Stimulated activated CD8-positive, alpha-beta memory T cell treated with anti-CD3 and anti-CD28 coated beads, Interleukin-4, amount 100 ng/mL, for 48 hours (primary cell): ENCODE results near the gene ITGB4.

Experiments
- DNase-seq: peaks from one replicate; pipeline ENCODE4 v3.0.0-alpha.2; 2020

The ITGB4 gene

GRCh38 chr17:75698659-75699058, 22.6 kb upstream of the ITGB4 start:
- DNase-seq = no peak

DNA sequence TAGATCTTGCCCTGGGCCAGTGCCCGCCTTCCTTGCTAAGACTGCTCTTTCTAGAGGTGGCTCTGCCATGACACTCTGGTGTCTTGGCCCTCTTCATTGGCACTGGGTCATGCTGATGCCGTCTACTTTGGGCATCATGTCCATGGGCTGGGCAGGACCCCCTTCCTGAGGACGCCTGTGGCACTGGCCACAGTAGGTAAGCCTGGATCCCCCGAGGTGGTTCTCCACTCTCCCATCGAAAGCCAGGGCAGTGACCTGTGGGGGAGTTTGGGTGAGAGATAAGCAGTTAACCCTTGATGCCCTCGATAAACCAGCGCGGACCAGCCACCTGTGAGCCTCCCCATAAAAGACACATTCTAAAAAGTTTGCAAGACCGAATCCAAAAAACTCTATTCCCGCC, 20.0 kb upstream of the ITGB4 start:
- no peak for DNase-seq

DNA sequence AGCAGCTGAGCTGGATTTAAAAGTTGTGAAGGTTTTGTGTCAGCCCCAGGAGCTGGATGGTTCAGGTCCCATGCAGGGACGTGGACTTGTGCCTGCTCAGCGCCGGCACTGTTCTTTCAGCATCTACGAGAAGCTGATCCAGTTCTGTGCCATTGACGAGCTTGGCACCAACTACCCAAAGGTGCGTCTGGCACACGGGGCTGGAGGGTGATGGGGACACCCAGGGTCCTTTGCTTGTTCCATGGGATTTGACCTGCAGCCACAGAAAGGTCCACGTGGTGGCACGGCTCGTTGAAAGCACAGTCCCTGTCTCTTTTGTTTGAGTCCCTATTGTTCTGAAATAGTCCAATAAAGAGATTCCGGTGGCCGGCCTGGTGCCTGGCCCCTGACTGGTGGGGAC, 18.1 kb upstream of the ITGB4 start:
- no peak for DNase-seq

- no peak for DNase-seq
These were observed 17.7 kb upstream of the ITGB4 start for GRCh38 chr17:75703591-75703990.

DNA sequence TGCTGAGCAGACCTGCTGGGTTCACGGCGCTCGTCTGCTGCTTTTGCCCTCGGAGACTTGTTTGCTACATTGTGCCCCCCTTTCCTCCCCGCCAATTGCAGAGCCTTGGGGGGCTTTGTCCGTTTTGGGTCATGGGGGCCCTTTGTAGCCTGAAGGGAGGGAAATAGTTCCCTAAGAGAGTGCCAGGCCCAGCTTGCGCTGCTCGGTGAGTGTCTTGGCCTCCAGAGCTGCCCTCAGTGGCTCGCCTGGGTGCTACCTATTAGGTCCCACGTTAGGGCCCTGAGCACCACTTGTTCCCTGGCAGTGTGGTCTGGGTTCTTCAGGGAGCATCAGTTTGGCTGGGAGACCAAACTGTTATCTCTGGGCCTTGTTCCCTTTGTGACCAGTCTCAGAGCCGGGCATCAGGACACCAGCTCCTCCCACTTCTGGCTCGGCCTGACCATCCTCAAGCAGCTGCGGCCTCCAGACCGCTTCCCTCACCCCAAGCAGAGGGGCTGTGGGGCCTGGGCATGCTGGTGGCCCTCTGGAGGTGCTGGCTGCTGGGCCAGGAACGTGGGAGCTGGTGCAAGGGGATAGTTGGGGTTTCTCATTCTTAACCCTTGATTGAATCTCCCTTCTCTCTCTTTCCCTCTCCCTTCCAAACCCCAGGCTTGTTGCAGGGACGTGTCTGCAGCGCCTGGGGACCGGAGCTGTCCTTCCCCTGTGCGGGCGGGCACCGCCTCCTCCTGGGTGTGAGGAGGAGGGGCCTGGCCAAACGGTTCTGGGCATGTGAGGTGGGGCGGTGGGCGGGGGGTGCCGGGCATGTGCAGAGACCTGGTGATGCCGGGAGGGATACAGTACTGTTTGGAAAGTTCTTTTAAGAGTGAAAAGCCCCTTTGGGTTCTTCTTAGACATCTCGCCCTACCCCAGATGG, 16.0 kb upstream of the ITGB4 start:
- DNase-seq = no peak

- DNase-seq = no peak
These were observed 15.1 kb upstream of the ITGB4 start for GRCh38 chr17:75706042-75706728.

- no peak for DNase-seq
These were observed 14.1 kb upstream of the ITGB4 start for GRCh38 chr17:75707079-75707571.

DNA sequence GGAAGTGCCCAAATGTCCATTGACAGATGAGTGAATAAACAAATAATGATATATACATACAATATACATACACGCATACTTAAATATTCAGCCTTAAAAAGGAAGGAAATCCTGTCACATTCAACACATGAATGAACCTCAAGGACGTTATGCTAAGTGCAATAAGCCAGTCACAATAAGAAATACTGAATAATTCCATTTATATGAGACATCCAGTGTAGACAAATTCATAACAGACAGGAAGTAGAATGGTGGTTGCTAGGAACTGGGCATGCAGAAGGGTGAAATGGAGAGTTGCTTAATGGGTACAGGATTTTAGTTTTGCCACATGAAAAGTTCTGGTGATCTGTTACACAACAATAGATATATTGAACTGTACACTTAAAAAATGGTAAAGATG, 8.8 kb upstream of the ITGB4 start:
- no peak for DNase-seq

GRCh38 chr17:75719732-75720131, 1.5 kb upstream of the ITGB4 start:
- no peak for DNase-seq

DNA sequence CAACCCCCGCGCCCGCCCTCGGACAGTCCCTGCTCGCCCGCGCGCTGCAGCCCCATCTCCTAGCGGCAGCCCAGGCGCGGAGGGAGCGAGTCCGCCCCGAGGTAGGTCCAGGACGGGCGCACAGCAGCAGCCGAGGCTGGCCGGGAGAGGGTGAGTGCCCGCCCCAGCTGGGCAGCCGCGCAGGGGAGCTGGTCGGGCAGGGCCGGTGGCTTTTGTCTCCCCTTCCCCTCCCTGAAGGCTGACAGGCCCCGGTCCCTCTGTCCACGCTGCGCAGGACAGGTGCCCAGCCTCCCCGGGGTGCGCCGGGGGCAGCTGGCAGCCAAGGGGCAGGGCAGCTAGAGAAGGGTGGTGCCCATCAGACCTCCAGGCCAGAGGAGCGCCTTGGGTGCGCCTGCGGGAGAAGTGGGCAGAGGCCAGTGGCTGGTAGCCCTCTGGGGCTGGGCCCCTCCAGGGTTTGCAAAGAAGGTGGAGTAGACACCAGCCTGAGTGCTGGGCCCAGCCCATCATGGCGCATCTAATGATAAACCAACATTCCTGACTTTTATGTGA, 278 bp downstream of the ITGB4 start:
- DNase-seq = no peak

DNA sequence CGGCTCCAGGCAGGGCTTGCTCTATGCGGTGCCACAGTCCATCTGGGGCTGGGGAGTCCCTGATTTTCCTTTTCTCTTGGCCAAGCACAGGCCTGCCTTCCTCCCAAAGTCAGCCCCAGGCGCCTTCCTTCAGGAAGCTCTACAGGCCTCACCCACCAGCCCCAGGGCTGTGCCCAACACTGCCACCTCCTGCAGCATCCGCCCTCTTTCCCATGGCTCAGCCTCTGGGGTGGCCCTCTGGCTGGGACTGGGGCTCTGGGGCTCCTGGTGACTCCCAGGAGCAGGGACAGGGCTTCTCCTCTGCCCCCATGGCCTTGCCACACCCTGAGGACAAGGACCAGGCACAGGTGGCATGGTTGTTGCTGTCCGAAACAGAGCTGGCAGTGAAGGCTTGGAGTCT, 817 bp downstream of the ITGB4 start:
- no peak for DNase-seq

- no peak for DNase-seq
These were observed 1.4 kb downstream of the ITGB4 start for GRCh38 chr17:75722542-75723095.

DNA sequence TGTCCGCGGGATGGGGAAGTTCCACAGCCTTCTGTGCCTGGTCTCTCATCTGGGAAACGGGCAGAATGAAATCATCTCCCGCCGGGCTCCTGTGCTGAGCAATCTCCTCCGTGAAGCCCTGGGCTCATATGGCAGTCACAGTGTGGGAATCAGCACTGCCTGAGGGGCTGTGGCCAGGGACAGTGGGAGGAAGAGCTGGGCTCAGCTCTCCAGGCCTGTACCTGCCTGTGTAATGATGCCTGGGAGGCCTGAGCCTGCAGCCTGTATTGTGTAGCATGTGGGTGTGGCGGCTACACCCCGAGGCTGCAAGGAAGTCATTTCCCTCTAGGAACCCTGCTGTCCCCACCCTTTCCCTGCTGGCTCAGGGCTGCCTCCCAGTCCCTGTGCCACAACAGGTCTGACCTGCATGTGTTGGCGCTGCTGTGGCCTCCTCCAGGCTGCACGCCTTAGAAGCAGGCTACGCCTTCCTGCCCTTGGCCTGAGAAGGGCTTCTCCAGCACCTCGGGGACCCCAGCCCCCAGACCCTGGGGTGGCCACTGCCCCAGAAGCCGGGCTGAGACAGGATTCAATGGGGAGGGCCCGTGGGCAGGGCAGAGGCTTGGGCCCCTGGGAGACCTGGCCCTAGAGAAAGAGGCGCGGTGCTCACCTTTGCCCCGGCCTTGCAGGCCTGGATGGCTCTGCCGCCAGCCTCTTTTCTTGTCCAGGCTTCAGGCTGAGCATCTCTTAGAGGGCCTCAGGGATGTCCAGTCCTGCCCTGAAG, 2.1 kb downstream of the ITGB4 start:
- DNase-seq = no peak

DNA sequence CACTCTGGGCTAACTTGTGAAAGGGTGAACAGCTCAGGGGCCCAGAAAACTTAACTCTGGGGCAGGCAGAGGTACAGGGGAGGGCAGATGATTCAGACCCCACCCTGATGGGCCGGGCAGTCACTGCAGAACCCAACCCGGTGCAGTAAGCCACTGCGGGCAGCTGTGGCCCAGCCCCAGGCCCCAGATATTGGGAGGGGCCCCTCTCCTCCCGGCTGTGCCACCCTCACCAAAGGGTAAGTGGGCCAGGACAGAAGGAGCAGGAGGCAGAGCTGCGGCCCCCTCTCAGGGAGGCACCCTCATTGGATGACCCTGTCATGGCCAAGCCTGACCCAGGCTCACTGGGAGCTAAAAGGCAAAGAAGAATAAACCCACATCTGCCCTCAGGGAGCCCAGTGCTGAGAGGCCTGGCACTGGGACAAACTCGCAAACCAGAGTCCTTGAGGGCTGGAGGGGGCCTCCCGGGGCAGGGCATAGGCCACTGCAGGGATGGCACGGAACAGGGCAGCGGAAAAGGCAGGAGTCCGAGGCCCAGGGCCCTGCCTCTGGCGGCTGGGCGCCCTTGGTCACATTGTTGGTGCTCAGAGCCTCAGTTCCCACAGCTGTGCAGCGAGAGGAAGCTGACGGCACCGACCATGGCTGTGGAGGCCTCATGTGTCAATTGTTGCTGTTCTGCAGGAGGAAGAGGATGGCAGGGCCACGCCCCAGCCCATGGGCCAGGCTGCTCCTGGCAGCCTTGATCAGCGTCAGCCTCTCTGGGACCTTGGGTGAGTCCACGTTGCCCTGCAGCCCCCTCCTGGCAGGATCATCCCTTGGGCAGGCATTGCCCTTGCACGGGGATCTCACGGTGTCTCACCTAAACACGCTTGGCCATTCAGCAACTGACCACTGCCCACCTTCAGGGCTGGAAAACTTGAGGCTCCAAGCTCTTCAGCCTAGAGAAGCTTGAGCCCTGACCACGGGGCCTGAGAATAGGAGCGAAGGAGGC, 3.1 kb downstream of the ITGB4 start:
- no peak for DNase-seq

DNA sequence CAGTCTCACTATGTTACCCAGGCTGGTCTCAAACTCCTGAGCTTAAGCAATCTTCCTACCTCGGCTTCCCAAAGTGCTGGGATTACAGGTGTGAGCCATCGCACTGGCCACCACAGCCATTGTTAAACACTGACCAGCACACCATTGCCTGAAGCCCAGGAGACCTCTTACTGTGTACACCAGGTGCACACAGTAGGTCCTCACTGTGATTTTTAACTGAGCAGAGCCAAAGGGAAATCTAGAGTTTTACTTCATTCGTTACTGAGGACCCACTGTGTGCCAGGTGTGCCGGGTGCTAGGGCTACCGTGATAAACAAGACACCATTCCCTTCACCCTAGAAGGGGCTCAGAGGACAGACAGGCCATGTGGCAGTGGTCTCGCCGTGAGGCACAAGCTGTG, 4.2 kb downstream of the ITGB4 start:
- no peak for DNase-seq

GRCh38 chr17:75727391-75727790, 6.1 kb downstream of the ITGB4 start:
- DNase-seq = no peak

DNA sequence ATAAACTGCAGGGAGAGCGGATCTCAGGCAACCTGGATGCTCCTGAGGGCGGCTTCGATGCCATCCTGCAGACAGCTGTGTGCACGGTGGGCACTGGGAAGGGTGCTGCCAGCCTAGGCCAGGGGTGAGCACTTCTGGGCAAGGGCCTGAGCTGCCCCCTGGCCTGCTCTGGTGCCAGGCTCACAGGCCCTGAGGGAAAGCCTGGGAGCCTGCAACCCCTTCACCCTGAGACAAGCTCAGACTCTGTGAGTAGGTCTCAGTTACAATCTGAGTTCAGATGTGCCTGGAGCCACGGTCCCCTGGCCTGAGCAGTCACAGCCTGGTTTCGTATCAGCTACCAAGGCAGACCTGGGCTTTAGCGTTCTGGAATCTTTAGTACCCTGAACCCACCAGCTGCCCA, 8.1 kb downstream of the ITGB4 start:
- no peak for DNase-seq

- no peak for DNase-seq
These were observed 8.8 kb downstream of the ITGB4 start for GRCh38 chr17:75730065-75730464.

DNA sequence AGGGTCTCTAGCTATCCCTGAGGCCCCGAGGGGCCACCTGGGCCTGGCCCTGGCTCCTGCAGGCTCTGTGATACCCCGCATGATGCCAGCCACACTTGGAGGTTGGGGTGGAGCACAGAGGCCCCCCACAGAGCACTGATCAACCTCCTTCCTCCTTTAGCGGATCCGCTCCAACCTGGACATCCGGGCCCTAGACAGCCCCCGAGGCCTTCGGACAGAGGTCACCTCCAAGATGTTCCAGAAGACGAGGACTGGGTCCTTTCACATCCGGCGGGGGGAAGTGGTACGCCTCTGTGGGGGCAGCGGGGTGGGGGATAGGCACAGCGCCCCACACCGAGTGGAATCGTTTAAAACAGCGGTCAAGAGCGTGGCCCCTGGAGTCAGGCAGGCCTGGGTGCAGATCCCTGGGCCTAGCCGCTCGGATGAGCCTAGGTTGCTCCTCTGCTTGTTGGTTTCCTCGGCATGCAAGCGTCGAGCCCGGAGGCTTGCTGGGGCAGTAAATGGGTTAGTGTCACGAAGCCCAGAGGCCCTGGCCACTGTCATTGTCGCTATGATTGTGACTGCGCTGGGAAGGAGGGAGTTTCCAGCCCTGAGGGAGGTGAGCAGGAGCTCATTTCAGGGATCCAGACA, 9.9 kb downstream of the ITGB4 start:
- DNase-seq = no peak

DNA sequence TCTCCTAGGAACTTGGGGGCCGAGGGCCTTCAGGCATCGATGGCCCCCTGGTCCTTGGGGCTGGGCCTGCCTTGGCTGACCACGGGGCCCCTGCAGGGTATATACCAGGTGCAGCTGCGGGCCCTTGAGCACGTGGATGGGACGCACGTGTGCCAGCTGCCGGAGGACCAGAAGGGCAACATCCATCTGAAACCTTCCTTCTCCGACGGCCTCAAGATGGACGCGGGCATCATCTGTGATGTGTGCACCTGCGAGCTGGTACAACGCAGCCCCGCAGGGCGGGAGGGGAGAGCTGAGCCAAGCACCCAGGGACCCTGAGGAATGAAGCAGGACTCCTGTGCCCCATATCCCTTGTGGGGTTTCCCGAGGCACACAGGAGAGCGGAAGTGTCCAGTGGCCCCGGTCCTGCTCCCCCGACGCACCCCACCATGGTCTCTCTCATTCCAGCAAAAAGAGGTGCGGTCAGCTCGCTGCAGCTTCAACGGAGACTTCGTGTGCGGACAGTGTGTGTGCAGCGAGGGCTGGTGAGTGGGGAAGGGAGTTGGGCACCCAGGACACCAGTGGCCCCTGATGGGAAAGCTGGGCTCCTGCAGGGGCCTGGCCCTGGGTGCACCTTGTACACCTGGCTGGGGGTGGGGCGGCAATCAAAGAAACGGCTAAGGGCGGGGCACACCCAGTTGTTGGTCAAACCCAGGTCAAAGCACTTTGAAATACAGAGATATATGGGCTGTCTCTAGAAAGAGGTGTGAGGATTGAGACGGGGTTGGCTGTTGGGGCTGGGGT, 10.6 kb downstream of the ITGB4 start:
- DNase-seq = no peak
